GM21367 (cell line): ENCODE results near the gene P3R3URF.
A peak's percentile ranks its signal among the peaks of the same experiment; 100 is the strongest.

ENCODE experiments used
- ATAC-seq: cut with Tn5 transposase; IDR thresholded peaks from one replicate; pipeline ENCODE4 v1.9.1; 2021; ENCODE audit not compliant: unreplicated experiment

Gene P3R3URF

GRCh38 chr1:46174448-46175231, 1.6 kb downstream of the P3R3URF start, which contains the start of gene TSPAN1:
TSPAN1 (plus strand) TSS chr1:46175087; CDS start chr1:46181108, 6,021 bp downstream.
- no peak for ATAC-seq

- no peak for ATAC-seq
Measured at GRCh38 chr1:46173361-46173856, 2.9 kb downstream of the P3R3URF start.

GRCh38 chr1:46172321-46172720, 4.0 kb downstream of the P3R3URF start:
- no peak for ATAC-seq

GRCh38 chr1:46171871-46172270, 4.4 kb downstream of the P3R3URF start:
- ATAC-seq: no peak

DNA sequence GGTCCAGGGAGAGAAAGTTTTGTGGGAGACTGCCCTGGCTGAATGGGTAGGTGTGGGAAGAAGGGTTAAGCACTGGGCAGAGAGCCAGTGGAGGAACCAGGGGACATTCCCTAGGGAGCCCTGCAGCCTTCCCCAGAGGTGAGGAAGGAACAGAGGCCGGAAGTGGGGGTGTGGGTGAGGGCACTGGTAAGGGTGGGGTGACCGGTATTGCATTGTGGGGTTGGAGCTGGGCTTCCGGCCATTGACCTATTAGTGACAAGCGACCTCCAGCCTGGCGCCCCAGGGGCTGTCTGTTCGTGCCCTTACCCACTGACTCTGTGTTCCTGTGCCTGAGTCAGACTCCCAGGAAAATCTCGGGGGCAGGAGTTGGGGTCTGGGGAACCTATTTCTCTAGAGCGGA, 4.9 kb downstream of the P3R3URF start:
- ATAC-seq: no peak

GRCh38 chr1:46169811-46170454, 6.4 kb downstream of the P3R3URF start:
- ATAC-seq: no peak

GRCh38 chr1:46168477-46168876, 7.8 kb downstream of the P3R3URF start:
- ATAC-seq: no peak

- ATAC-seq: peak; percentile 41
Measured at GRCh38 chr1:46166521-46167462, 9.5 kb downstream of the P3R3URF start.

GRCh38 chr1:46160212-46160611, 16.1 kb downstream of the P3R3URF start:
- no peak for ATAC-seq

DNA sequence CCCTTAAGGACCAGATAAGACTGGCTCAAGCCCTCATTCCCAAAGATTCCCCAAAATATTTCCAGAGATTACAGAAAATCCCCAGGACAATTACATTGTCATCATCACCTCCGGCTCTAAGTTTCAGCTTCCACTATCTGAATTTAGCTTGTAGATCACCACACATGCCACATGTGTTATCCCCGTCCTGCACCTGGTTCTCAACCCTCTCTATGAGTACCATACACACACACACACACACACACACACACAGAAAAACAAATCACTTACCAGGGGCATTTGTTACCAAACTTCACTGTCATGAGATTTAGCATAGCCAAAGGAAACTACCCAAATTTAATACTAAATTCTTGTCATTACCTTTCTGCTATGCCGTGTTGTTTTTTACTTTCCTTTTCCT, 16.8 kb downstream of the P3R3URF start:
- ATAC-seq: no peak

GRCh38 chr1:46158312-46159281, 17.7 kb downstream of the P3R3URF start:
- no peak for ATAC-seq

GRCh38 chr1:46157916-46158311, 18.4 kb downstream of the P3R3URF start:
- no peak for ATAC-seq

DNA sequence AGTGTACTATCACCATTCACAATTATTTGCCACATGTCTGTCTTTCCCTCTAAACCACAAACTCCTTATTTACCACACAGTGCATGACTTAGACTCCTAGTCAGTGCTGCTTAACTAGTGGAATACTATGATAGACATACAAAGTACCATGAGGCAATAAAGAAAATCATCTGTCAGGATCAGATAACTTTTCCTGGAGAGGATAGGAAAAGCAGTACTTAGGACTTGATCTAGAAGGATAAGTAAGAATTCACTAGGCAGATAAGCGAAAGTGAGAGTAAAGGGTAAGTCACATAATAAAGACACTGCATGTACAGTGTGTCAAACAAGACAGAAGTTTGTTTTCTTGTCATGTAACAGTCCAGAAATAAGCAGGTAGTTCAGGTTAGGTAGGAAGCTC, 22.6 kb downstream of the P3R3URF start:
- ATAC-seq: no peak

GRCh38 chr1:46153228-46153627, 23.1 kb downstream of the P3R3URF start:
- ATAC-seq: no peak

DNA sequence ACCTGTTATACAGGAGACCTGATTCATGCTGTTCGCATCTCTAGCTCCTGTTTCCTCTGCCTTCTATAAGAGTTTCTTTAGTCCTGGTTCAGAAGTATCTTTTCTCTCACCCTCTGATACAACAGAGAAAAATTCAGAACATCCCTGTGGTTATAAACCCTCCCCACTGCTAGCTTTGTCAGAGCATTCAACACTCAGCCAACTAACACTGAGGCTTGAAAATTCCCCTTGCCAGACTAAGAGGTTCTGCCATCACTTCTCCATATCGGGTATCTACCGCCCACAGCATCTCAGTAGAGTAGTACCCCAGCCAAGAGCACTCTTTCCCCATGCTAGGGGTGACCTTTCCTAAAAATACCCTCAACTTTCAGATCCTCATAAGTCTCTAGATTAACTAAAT, 24.3 kb downstream of the P3R3URF start:
- ATAC-seq: no peak

DNA sequence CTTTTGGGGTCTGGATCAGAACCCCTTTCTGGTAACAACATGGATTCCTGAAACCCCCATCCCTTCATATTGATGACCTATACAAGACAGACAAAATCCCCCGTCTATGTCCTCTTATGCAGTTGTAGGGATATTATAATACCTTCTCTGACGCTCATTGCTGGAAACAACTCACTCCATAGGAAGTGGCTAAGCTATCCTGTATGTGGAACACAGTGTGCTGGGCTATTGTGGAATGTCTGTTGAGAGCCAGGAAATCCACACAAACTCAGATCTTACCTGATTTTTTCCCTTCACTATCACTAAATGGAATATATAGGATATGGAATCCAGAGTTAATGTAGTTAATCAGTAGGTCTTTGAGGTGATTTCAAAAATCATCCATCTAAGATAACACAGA, 26.2 kb downstream of the P3R3URF start:
- no peak for ATAC-seq

DNA sequence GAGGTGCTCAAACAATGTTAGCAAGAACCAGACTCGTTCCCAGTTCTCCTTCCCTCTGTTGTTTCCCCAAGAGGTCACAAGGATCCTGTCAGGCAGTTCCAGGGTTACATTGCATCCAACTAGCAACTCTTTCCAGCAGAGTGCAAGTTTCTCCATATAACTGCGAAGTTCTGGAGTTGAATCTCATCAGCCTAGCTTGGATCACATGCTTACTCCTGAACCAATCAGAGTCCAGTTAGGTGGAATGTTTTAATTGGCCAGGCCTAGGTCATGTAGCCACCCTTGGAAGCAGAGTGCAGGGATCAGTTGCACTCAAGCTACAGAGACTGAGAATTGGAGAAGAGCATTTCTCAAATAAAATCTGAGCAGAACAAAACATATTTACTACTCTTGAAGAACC, 28.0 kb downstream of the P3R3URF start:
- ATAC-seq: no peak

DNA sequence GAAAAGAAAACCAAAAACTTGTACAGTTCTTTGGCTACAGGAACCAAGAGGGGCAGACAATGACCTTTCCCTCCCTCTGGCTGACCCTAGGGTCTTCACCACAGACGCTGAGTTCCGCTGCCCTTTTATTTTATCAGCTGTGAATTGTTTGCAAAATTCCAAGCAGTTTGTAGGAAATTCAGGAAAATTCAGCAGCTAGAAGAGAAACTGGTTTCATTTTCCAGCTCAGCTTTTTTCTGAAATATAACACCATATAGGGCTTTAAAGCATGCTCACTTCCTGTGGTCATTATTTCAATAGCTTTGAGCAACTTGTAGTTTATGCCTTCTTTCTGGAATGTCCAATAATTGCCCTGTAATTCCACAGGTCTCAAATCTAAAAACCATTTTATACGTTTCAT, 38.4 kb downstream of the P3R3URF start:
- no peak for ATAC-seq

- ATAC-seq: no peak
Measured at GRCh38 chr1:46136711-46137110, 39.6 kb downstream of the P3R3URF start.

DNA sequence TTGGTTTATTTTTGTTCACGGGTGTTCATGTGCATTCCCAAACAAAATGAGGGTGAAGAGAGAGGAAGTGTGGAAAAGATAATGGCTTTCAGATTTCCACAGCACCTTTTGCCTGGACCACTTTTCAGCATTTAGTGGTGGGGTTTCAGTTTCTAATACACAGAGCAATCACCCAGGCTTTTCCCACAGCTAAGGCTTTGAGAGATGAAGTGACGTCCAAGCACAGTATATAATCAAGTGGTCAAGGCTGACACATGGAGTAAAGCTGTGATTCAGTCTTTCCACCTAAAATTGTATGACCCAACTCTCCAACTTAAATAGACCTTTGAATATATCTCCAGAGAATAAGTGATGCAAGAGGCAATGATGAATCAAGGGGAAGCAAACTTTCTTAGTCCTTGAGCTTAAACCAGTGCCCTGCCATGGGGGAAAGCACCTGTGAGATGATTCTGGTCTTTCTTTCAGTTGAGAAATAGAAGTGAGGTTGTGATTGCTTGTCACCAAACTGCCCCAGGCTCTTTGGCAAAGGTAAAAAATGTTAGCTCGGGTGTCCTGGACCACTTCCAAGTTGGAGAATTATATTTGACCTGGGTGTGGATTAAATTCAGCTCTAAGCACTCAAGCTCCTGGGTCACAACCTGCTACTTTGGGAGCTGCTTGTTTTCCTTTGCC, 41.5 kb downstream of the P3R3URF start:
- ATAC-seq: no peak
